CD4-positive, alpha-beta T cell treated with Interferon gamma for 1 hour (primary cell): ENCODE data around the gene ST8SIA5.

Experiments
- DNase-seq: peaks from one replicate; pipeline ENCODE4 v3.0.0-alpha.2; 2020

Gene ST8SIA5

DNA sequence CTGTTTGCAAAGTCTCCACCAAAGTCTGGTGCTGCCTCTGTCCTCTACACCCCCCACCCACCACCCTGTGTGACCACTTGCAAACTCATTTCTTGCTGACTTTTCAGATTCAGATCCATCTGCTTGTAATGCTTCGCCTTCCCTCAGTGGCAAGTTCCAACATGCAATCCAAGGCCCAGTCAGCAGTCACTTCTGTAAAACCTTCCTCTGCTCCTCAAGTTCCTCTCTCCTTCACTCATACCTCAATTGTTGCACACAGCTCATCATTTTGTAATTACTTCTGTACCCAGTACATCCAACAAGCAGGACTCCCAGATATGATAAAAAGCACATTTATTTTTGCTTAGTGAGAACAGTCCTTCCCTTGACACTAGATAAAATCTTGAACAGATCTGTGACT is 93.3 kb downstream of the ST8SIA5 start:
- no peak for DNase-seq

DNA sequence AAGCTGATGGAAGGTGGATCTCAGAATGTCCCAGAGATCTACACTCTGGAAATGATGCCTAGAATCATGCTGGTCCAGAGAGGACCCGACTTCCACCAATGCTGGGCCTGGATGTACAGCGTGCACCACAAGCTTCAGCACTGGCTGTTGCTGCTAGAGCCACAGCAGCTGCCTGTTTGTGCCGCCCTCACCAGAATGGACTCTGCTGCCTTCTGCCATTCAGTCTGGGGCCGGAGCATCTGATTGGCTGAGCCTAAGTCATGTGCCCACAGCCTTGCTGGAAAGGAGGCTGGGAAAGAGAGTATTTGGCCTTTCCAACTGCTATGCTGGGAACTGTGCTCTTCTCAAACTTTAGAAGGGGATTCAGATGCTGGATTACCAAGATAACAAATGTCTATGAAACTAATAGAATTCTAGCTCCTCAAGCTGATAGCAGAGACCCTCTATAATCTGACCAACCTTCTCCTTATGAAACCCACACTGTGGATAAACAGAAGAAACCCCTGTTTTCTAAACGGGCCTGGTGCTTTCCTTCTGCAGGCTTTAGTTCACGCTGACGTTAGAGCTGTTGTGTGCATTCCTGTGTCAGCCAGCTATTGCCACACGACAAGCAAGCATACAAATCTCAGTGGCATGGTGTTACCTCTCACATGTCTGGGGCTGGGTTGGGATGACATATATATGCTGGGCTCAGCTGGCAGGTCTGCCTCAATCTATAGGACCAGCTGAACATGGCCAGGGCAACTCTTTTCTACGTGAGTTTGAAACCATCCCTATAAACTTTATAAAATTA is 95.7 kb downstream of the ST8SIA5 start:
- no peak for DNase-seq

DNA sequence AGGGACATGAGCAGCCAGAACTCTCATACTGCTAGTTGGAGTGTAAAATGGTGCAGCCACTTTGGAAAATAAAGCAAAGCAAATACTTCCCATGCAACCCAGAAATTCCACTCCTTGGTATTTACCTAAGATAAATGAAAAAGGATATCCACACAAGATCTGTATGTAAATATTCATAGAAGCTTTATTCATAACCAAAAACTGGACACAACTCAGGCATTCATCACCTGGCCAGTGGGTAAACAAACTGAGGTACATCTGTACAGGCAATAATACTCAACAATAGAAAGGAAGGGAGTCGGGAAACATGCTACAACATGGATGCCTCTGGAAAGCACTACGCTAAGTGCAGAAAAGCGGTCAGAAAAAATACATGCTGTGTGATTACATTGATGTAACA is 97.4 kb downstream of the ST8SIA5 start:
- no peak for DNase-seq

DNA sequence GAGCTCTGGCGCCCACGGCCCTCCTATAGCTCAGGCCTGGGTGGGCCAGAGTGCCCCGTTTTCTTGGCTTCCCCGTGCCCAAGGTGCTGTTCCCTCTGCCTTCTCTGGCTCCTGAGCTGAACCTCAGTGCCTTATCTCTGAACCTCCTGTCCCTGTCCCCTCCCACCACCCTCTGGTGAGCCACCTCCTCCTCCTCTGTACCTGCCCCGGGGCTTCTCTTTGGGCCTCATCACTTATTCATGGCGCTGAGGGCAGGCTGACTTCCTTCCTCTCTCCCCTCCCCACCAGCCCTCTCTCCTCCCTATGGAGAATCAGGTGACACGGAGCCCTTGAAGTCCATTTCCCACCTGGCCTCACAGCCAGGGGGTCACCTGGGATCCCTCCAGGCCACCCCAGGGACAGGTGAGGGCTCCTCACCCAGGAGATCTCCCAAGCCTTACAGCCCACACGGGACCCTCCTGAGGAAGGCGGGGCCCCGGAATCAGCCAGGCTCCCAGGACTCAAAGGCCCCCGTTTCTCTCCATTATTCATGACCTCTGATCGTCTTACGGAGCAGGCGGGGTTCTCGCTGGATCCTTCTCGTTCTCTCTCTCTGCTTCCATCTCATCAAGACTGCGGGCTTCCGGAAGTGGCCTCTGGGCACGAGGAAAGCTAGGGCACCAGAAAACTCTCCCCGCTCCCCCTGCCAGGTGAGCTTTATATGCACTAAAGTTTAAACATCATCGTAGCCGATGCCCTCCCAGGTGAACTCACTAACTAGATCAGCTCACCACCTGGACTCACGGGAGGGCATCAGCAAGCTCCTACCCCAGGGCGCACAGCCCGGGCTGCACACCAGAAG is 99.5 kb downstream of the ST8SIA5 start, which contains the start of gene LOXHD1:
Gene LOXHD1 (minus strand): TSS at position 106 of the 841 bp plus-strand sequence. CDS start 187 bp downstream, outside the sequence.
- DNase-seq: no peak

- DNase-seq: no peak
Observed at GRCh38 chr18:46656326-46657114, 100.3 kb downstream of the ST8SIA5 start.

GRCh38 chr18:46652372-46652771 is 104.5 kb downstream of the ST8SIA5 start:
- DNase-seq: no peak

DNA sequence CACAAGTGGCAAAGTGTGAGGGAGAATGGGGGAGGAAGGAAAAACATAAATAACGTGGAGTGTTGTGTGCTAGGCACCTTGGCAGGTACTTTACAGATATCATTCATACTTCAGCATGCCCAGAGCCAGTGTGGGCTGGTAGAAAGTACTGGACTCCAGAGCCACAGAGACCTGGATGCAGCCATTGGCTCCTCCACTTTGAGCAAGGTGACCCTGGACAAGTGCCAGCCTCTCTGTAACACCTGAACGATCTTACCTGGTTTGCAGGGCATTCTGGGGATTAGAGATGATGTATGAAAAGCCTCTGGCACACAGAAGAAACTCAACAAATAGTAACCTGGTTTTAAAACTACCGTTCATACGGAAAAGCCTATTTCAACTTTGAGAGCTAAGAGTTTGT is 106.2 kb downstream of the ST8SIA5 start:
- no peak for DNase-seq

DNA sequence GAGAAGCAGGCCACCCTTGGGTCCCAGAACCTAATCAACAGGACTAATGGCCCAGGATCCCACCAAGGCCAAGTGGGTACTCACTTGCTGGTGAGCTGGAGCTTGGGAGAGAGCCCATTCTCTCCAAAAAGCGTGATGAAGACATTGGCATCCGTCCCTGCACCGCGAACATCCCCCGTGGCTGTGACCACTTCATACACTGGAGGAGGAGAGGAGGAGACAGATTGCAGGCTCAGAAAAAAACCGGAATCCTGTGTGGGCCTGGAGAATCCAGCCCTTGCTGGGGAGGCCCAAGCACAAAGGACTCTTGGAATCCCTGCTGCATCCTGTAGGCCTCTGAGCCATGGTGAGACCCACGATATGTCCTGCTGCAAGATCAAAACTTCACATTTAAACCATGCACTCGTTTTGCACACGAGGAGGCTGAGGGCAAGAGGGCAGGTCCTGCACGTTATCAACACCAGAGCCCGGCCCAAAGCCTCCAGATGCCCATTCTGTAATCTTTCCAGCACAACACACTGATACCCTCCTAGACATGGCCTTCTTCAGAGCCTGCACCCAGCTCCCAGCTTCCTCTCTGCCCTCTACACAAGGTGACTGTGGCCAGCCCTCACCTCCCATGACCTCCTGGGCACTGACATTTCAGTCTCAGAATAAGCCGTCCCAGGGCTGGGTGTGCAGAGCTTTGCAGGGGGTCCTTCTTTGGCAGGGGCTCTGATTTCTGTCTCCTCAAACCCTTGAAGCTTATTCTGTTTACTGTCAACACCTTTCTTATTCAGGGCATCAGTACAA is 107.6 kb downstream of the ST8SIA5 start:
- no peak for DNase-seq

DNA sequence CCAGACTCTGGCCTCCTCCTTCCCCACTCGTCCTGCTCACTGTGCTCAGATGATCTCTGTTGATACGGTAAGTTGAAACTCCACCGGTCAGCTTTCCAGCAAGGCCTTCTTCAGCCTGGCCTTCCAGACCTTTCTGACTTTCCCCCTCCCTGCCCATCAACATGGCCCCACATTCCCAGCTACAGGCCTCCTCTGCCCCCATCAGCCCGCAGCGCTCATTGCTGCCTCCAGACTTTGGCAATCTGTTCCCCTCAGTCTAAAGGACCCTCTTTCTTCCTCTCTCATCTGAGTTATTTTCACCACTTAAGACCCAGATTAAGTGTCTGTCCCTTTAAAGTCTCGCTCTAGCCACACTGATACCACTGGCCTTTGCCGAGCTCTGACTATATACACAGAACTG is 110.4 kb downstream of the ST8SIA5 start:
- DNase-seq: no peak

GRCh38 chr18:46642561-46642960 is 114.3 kb downstream of the ST8SIA5 start:
- no peak for DNase-seq

DNA sequence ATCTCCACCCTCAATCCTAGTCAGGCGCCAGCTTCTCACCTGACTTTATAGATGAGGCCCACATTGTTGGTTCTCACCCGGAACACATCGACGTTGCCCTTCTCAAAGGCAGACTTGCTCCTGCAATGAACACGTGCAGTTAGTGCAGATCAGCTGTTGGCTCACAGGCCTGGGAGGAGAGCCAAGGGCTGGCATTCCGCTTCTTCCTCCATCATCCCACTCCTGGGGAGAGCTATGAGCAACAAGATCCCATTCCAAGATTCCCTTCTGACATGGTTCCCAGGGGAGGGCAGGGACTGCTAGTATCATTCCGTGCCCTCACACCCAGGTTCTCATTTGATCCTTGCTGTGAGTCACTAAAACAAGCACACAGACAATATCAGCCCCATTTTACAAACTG is 114.9 kb downstream of the ST8SIA5 start:
- no peak for DNase-seq

GRCh38 chr18:46639386-46639785 is 117.5 kb downstream of the ST8SIA5 start:
- DNase-seq: no peak

- DNase-seq: no peak
Observed at GRCh38 chr18:46636040-46636630, 120.7 kb downstream of the ST8SIA5 start.

DNA sequence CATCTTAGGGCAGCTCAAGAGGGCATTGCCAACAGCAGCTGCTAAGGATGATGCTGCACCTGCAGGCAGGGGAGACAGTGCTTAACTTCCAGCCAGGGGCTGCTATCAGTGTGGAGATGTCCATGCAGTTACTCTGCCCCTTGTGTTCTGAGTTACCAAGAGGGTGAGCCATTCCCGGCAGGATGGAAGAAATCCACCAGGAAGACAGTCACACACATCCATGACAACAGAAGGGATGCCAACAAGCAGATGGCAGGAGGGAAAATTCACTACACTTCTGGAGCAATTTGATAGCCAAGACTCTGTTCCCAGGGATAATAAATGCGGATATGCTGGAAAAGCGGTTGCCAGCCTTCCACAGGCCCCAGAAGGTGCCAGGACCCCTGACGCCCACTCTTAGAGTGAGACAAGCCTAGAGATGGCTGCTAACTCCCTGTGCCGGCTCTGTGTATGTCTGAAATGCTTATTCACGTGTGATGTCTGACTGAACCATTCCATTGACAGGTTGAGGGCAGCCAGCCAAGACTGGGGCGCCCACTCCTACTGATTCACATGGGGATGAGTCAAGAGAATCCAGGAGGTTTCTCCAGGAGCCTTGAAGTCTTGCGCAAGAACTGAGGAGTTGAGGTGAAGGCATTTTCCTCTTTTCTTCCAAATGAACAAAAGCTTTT is 124.3 kb downstream of the ST8SIA5 start:
- DNase-seq: no peak

- DNase-seq: no peak
Observed at GRCh38 chr18:46630991-46631390, 125.9 kb downstream of the ST8SIA5 start.

DNA sequence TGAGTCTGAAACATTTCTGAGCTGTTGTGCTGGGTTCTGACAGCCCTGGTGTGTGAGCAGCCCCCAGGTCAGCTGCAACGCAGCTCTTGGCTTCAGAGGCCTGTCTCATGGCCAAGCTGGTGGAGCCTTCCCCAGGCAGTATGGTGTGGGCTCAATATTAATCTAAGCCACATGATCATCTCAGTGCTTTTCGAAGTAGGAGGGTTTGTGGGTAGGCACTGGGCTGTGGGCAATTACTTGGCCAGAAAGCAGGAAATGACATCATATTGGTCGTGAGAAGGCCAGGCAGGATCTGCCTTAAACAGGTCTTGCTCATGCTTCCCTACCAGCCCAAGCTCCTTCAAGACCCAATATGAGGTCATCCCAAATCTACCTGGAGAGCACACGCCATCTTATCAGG is 126.7 kb downstream of the ST8SIA5 start:
- DNase-seq: no peak

DNA sequence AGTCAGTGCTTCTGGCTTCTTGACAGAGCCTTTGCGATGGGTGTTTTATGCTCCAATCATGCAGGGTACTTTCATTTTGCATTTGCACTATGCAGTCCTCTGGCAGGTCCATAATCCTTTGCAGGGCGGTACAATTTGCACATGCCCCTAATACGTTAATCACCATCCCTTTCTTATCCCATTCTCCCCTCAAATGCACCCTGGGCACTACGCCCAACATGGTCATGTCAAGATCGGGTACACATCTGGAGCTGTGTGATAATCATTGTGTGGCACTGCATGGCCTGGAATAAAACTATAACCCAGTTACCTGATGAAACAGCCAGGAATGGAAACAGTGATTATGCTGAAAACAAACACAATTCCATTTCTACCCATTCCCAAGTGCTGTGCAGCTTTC is 127.5 kb downstream of the ST8SIA5 start:
- no peak for DNase-seq

DNA sequence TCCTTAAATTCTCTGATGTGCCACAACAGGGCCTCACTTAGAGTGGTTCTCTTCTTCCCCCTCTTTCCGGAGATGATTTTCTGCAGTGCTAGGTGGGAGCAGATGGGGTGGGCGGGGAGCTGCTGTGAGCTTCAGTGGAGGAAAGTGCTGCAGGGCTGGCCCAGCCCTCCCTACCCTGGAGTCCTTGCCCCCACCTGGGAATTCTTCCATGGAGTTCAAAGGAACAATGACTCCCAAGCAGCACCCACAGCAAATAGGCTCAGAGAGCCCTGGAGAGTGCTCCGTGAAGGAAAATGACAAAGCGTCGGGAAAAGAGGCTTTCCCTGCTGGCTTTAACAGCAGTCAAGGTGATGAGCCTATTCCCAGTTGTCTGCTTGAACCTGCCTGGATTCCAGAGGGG is 128.6 kb downstream of the ST8SIA5 start:
- DNase-seq: no peak

GRCh38 chr18:46627136-46627535 is 129.7 kb downstream of the ST8SIA5 start:
- no peak for DNase-seq

DNA sequence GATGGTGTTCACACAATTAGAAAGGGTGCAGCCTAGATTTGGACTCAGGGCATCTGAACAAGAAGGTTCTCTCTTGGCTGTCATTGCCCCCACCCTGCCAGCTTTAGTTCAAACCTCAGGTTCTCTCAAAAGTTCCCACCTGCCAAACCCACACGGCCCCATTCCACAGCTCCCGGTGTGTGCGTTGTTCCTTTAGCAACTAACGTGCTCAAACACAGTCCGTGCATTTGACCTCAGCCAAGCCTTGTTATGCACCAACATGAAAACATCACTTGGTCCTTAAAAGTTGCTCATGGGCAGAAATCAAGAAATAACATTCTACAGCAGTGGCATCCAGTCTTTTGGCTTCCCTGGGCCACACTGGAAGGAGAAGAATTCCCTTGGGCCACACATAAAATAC is 131.8 kb downstream of the ST8SIA5 start:
- no peak for DNase-seq

- no peak for DNase-seq
Observed at GRCh38 chr18:46624127-46624526, 132.7 kb downstream of the ST8SIA5 start.
